GM12801 (cell line): Measurements from ENCODE around the gene SIN3B.

Experiments used
- TF ChIP-seq, protein P1 (sequence below): IDR thresholded peaks from one replicate; pipeline ENCODE4 v1.5.1; 2011; ENCODE audit warnings: control low read depth; ENCODE audit not compliant: insufficient read length; ENCODE audit errors: extremely low read depth

SIN3B gene

DNA sequence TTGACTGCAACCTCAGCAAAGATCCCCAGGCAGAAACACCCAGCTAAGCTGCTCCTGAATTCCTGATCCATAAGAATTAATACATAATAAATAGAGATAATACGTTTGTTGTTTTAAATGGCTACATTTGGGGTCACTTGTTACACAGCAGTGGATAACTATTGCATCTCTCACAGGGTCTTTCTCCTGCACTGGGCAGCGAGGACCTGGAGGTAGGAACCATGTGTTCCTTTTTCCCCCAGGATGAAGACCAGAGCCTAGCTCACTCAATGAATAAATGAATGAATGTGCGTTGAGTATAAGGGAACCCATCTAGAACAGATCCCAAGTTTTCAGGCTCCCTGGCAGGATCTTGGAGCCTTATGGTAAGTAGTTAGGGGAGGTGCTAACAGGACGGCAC lies 90.3 kb downstream of the SIN3B start:
- TF ChIP-seq, protein P1, sequence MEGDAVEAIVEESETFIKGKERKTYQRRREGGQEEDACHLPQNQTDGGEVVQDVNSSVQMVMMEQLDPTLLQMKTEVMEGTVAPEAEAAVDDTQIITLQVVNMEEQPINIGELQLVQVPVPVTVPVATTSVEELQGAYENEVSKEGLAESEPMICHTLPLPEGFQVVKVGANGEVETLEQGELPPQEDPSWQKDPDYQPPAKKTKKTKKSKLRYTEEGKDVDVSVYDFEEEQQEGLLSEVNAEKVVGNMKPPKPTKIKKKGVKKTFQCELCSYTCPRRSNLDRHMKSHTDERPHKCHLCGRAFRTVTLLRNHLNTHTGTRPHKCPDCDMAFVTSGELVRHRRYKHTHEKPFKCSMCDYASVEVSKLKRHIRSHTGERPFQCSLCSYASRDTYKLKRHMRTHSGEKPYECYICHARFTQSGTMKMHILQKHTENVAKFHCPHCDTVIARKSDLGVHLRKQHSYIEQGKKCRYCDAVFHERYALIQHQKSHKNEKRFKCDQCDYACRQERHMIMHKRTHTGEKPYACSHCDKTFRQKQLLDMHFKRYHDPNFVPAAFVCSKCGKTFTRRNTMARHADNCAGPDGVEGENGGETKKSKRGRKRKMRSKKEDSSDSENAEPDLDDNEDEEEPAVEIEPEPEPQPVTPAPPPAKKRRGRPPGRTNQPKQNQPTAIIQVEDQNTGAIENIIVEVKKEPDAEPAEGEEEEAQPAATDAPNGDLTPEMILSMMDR, result no peak

DNA sequence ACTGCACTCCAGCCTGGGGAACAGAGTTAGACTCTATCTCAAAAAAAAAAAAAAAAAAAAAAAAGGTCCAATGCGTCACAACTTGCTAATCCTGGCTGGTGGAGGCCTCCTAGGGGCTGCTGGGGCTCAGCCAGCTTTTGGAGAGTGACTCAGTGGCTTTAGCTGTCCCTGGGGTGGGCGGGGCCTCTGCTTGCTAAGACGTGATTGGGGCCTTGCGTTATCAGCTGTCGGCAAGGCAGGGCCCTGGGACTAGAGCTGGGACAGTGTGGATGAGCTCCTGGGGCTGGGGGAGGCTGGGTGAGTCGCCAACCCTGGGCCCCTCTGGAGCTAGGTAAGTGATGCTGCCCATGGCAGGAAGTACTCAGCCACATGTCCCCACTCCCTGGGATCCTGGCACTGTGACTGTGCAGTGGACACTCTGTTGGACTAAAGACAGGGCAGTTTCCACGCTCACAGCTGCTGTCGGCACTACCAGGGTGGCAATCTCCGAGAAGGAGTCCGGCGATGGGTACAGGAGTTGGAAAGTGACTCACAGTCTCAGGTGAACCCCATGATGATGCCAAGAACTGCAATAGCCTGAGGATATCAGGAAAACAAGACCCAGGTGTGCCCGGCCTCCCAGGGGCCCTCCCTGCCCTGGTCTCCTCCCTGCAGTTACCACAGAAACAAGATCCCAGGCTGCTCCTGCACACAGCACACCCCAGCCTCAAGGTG lies 91.8 kb downstream of the SIN3B start:
- TF ChIP-seq, protein P1, result no peak

DNA sequence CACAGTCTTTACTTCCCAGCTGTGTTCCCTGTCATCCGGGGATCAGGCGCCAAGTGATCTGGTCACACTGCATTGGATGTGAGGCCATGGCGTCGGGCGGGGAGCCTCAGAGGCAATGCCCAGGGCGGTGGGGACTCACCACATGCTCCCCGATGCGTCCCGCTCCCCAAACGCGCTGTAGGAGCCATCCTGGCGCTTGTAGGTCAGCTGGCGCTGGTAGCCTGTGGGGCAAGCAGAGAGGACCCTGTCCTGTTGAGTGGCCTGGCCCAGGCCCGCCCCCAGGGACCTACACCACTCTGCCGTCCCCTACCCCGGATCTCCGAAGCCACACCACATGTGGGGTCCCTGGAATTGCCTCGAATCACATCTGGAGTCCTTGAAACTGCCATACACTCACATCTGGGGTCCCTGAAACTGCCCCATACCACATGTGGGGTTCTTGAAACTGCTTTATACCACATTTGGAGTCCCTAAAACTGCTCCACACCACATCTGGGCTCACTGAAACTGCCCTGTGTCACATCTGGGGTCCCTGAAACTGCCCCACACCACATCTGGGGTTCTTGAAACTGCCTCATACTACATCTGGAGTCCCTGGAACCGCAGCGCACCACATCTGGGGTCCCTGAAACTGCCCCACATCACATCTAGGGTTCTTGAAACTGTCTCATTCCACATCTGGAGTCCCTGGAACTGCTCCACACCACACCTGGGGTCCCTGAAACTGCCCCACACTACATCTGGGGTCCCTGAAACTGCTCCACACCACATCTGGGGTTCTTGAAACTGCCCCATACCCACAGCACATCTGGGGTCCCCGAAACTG lies 92.8 kb downstream of the SIN3B start:
- TF ChIP-seq, protein P1, result no peak

DNA sequence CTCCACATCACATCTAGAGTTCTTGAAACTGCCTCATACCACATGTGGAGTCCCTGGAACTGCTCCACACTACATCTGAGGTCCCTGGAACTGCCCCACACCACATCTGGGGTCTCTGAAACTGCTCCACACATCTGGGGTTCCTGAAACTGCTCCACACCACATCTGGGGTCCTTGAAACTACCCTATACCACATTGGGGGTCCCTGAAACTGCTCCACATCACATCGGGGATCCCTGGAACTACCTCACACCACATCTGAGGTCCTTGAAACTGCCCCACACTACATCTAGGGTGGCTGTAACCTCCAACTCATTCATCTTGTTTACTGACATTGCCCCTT lies 93.4 kb downstream of the SIN3B start:
- TF ChIP-seq, protein P1, result no peak

DNA sequence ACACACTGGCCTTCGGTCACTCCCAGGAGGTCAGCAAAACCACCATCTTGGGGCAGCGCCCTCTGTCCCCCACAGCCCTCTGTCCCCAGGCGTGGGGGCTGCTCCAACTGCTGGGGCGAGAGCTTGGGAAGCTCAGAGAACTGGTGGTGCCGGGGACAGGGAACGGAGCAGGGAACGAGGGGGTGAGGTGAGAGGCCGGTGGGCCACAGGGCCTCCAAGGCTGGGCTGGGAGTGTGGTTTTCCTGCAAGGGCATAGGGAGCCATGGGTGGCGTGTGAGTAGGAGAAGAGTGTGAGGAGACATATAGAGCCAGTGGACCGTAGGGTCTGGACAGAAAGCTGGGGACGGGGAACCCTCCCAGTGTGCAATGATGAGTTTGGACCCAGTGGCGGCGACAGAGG lies 93.8 kb downstream of the SIN3B start:
- TF ChIP-seq, protein P1, result no peak

DNA sequence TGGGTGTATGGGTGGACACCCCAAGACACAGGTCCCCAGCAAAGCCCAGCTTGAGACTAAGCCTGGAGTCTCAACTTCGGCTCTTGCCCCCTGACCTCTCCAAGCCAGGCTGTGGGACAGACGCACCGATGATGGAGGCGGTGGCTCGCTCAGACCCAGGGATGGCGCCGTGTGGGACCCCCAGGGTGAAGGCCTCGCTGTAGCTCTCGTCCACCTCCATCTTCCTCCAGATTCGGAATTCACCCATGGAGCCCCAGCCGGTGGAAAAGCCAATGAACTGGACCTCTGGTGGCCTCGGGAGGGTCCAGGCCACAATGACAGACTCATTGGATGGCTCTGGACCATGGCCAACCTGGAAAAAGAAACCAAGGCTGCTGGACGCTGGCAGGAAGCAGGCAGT lies 98.7 kb downstream of the SIN3B start:
- TF ChIP-seq, protein P1, result no peak

DNA sequence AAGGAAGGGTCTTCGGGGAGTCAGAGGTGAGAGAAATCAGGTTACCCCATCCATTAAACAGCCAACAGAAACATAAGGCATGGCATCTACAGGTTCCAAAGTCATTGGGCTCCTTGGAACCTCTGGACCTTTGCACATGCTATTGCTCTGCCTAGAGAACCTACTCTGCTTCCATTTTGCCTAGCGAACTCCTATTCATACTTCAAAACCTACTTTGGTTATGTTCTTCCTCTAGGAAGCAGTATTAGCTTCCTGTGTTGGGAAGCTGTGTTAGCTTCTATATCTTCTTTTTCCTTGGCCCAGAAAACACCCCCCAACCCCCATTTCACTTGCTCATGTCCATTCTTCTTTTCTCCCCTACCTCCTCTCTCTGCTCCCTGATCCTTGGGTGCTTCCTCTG lies 99.2 kb downstream of the SIN3B start:
- TF ChIP-seq, protein P1, result no peak
